ENCODE measurements around the gene WBP1. TPM values are rescaled to one million over a fixed set of nuclear protein-coding genes. Genes with fewer than 3 reads are reported as not detected.
"Not testable (repeated sequence)": the region's sequence is repeated elsewhere in the genome, so short reads cannot be mapped to it uniquely, and the experiment has no call there.

Gene WBP1
- total RNA-seq, 2 experiments from 2014 or later = 40.5 to 46.8 TPM

GRCh38 chr2:74447230-74447999 is 10.8 kb upstream of the WBP1 start:
- peaks cover 4% of the 10 kb centered on the region for H3K4me1 Mint-ChIP-seq
- no peaks in the 10 kb centered on the region for H3K9me3 Mint-ChIP-seq (ENCODE audit: low read depth)
- no peak overlapping the region for H3K4me3 Mint-ChIP-seq
- CTCF ChIA-PET = no interaction called here
- no peaks in the 10 kb centered on the region for H3K36me3 Mint-ChIP-seq
- peaks cover 31% of the 10 kb centered on the region for H3K27me3 Mint-ChIP-seq
- no peak for DNase-seq
- H3K27ac Mint-ChIP-seq = no peak overlapping the region
- no peak for ATAC-seq

- CTCF ChIA-PET = no interaction called here
- H3K9me3 Mint-ChIP-seq (ENCODE audit: low read depth) = no peaks in the 10 kb centered on the region
- peaks cover 26% of the 10 kb centered on the region for H3K27me3 Mint-ChIP-seq
- no peak for ATAC-seq
- peaks cover 13% of the 10 kb centered on the region for H3K4me1 Mint-ChIP-seq
- H3K4me3 Mint-ChIP-seq = no peak overlapping the region
- H3K27ac Mint-ChIP-seq = no peak overlapping the region
- H3K36me3 Mint-ChIP-seq = no peaks in the 10 kb centered on the region
- DNase-seq = no peak
These were observed 9.5 kb upstream of the WBP1 start for GRCh38 chr2:74448771-74449170.

- no peaks in the 10 kb centered on the region for H3K9me3 Mint-ChIP-seq (ENCODE audit: low read depth)
- H3K27me3 Mint-ChIP-seq = peaks cover 10% of the 10 kb centered on the region
- no peak for DNase-seq
- H3K36me3 Mint-ChIP-seq = peaks cover 1% of the 10 kb centered on the region
- CTCF ChIA-PET = interaction anchor here (1.2 kb wide), 1 partner anchor 43 kb away, joined by 3 read pairs; no protein-coding TSS in a partner anchor
- peaks cover 26% of the 10 kb centered on the region for H3K4me1 Mint-ChIP-seq
- no peak overlapping the region for H3K27ac Mint-ChIP-seq
- no peak for ATAC-seq
- no peak overlapping the region for H3K4me3 Mint-ChIP-seq
These were observed 7.6 kb upstream of the WBP1 start for GRCh38 chr2:74450570-74451190.

GRCh38 chr2:74454654-74455511 is 3.4 kb upstream of the WBP1 start, which contains the start of gene INO80B:
Gene INO80B (plus strand): TSS chr2:74455087. CDS start chr2:74455117, 30 bp downstream.
- H3K9me3 Mint-ChIP-seq (ENCODE audit: low read depth) = no peaks in the 10 kb centered on the region
- ATAC-seq = peak; percentile 53
- CTCF ChIA-PET = interaction anchor here (0.8 to 7.4 kb wide), 12 partner anchors 11 to 205 kb away, joined by 3 to 66 read pairs (median 4); partner anchors contain the start of genes C2orf81, CCDC142, LBX2 and MOGS
- H3K27me3 Mint-ChIP-seq = no peaks in the 10 kb centered on the region
- H3K4me1 Mint-ChIP-seq = peaks cover 54% of the 10 kb centered on the region
- peak; percentile 98 for DNase-seq
- H3K27ac Mint-ChIP-seq = peak within 1 kb of the TSS; percentile 89
- H3K36me3 Mint-ChIP-seq = peaks cover 4% of the 10 kb centered on the region
- peak within 1 kb of the TSS; percentile 94 for H3K4me3 Mint-ChIP-seq

GRCh38 chr2:74457129-74457548 is 1.1 kb upstream of the WBP1 start:
- Mint-ChIP-seq H3K4me3 (peak overlapping the region; percentile 94), H3K9me3 (ENCODE audit: low read depth) (no peaks in the 10 kb centered on the region), H3K27ac (peak overlapping the region; percentile 95), H3K4me1 (peaks cover 59% of the 10 kb centered on the region), H3K36me3 (peaks cover 9% of the 10 kb centered on the region), H3K27me3 (no peaks in the 10 kb centered on the region)
- ATAC-seq (no peak), DNase-seq (no peak)
- CTCF ChIA-PET = interaction anchor here (1.2 to 7.4 kb wide), 8 partner anchors 9 to 109 kb away, joined by 3 to 66 read pairs (median 10); partner anchors contain the start of genes AUP1, CCDC142, HTRA2 and MOGS

GRCh38 chr2:74457549-74458131 is 598 bp upstream of the WBP1 start:
- Mint-ChIP-seq H3K36me3 (peaks cover 10% of the 10 kb centered on the region), H3K4me1 (peaks cover 55% of the 10 kb centered on the region), H3K4me3 (peak overlapping the region; percentile 94), H3K9me3 (ENCODE audit: low read depth) (no peaks in the 10 kb centered on the region), H3K27me3 (no peaks in the 10 kb centered on the region), H3K27ac (peak overlapping the region; percentile 95)
- CTCF ChIA-PET = interaction anchor here (1.0 to 7.4 kb wide), 9 partner anchors 10 to 259 kb away, joined by 3 to 66 read pairs (median 7); partner anchors contain the start of genes AUP1, CCDC142, HTRA2 and MRPL53
- DNase-seq (peak; percentile 91), ATAC-seq (peak; percentile 42)

- peak overlapping the region; percentile 95 for H3K27ac Mint-ChIP-seq
These were observed 713 bp downstream of the WBP1 start for GRCh38 chr2:74458938-74459363.

GRCh38 chr2:74459503-74460118 is 1.4 kb downstream of the WBP1 start:
- H3K4me3 Mint-ChIP-seq = peak overlapping the region; percentile 94
- not testable (repeated sequence) for H3K9me3 Mint-ChIP-seq (ENCODE audit: low read depth); DNase-seq; H3K27me3 Mint-ChIP-seq; ATAC-seq
- H3K27ac Mint-ChIP-seq = peak overlapping the region; percentile 95
- H3K36me3 Mint-ChIP-seq = peaks cover 16% of the 10 kb centered on the region
- CTCF ChIA-PET = interaction anchor here (3.8 to 7.4 kb wide), 4 partner anchors 14 to 71 kb away, joined by 19 to 66 read pairs (median 42); partner anchors contain the start of genes AUP1, CCDC142, HTRA2 and MRPL53
- peaks cover 53% of the 10 kb centered on the region for H3K4me1 Mint-ChIP-seq

More at GRCh38 chr2:74458938-74459363, 713 bp downstream of the WBP1 start:
- ATAC-seq = no peak
- Mint-ChIP-seq H3K4me3 (peak overlapping the region; percentile 94), H3K36me3 (peaks cover 16% of the 10 kb centered on the region), H3K9me3 (ENCODE audit: low read depth) (no peaks in the 10 kb centered on the region), H3K4me1 (peaks cover 53% of the 10 kb centered on the region), H3K27me3 (no peaks in the 10 kb centered on the region)
- CTCF ChIA-PET = interaction anchor here (1.4 to 7.4 kb wide), 5 partner anchors 9 to 125 kb away, joined by 3 to 66 read pairs (median 27); partner anchors contain the start of genes AUP1, CCDC142, HTRA2 and MRPL53
- no peak for DNase-seq

- CTCF ChIA-PET = interaction anchor here (3.8 to 4.2 kb wide), 2 partner anchors 22 to 71 kb away, joined by 19 to 27 read pairs; partner anchors contain the start of genes AUP1, CCDC142, HTRA2 and TTC31
- H3K36me3 Mint-ChIP-seq = peaks cover 14% of the 10 kb centered on the region
- not testable (repeated sequence) for H3K9me3 Mint-ChIP-seq (ENCODE audit: low read depth); H3K4me3 Mint-ChIP-seq; H3K27me3 Mint-ChIP-seq; DNase-seq; H3K27ac Mint-ChIP-seq; ATAC-seq
- H3K4me1 Mint-ChIP-seq = peaks cover 49% of the 10 kb centered on the region
These were observed 1.9 kb downstream of the WBP1 start for GRCh38 chr2:74460187-74460586.

GRCh38 chr2:74461187-74462053 is 3.2 kb downstream of the WBP1 start:
- DNase-seq = no peak
- Mint-ChIP-seq H3K4me3 (no peak overlapping the region), H3K4me1 (peaks cover 42% of the 10 kb centered on the region), H3K9me3 (ENCODE audit: low read depth) (no peaks in the 10 kb centered on the region), H3K27ac (no peak overlapping the region), H3K27me3 (no peaks in the 10 kb centered on the region), H3K36me3 (peaks cover 14% of the 10 kb centered on the region)
- ATAC-seq = no peak
- CTCF ChIA-PET = interaction anchor here (1.0 to 3.8 kb wide), 2 partner anchors 21 to 124 kb away, joined by 4 to 19 read pairs; partner anchors contain the start of genes CCDC142 and TTC31

GRCh38 chr2:74462054-74462785 is 4.0 kb downstream of the WBP1 start:
- Mint-ChIP-seq H3K27me3 (no peaks in the 10 kb centered on the region), H3K4me1 (peaks cover 34% of the 10 kb centered on the region)
- CTCF ChIA-PET = interaction anchor here (0.7 to 3.8 kb wide), 3 partner anchors 10 to 123 kb away, joined by 3 to 19 read pairs (median 4); partner anchors contain the start of genes CCDC142, MRPL53 and TTC31

More at GRCh38 chr2:74462054-74462785, 4.0 kb downstream of the WBP1 start:
- ATAC-seq (no peak), DNase-seq (no peak)
- H3K27ac Mint-ChIP-seq = no peak overlapping the region
- no peak overlapping the region for H3K4me3 Mint-ChIP-seq
- H3K36me3 Mint-ChIP-seq = peaks cover 13% of the 10 kb centered on the region
- no peaks in the 10 kb centered on the region for H3K9me3 Mint-ChIP-seq (ENCODE audit: low read depth)

Measured in activated CD8-positive, alpha-beta memory T cell treated with anti-CD3 and anti-CD28 coated beads, Interleukin-2, amount 10 ng/mL, durations not matched to agents 7 days and 5 days (primary cell).